Middle frontal gyrus (tissue), 1 donor: ENCODE results near the gene LCTL.

Experiments
- DNase-seq: peaks from one replicate; pipeline ENCODE4 v3.0.0-alpha.2; 2015; ENCODE audit warnings: low spot score; ENCODE audit errors: extremely low spot score

LCTL gene

GRCh38 chr15:66566963-66567531 lies 1.2 kb upstream of the LCTL start:
- no peak for DNase-seq

GRCh38 chr15:66565141-66565641 lies 607 bp downstream of the LCTL start:
- DNase-seq = no peak

GRCh38 chr15:66564136-66565041 lies 1.4 kb downstream of the LCTL start:
- no peak for DNase-seq

- no peak for DNase-seq
These were observed 2.2 kb downstream of the LCTL start for GRCh38 chr15:66563566-66564110.

- DNase-seq = no peak
These were observed 2.7 kb downstream of the LCTL start for GRCh38 chr15:66563126-66563525.

- no peak for DNase-seq
These were observed 4.8 kb downstream of the LCTL start for GRCh38 chr15:66560856-66561525.

GRCh38 chr15:66558271-66558670 lies 7.5 kb downstream of the LCTL start:
- no peak for DNase-seq

GRCh38 chr15:66555685-66556084 lies 10.1 kb downstream of the LCTL start:
- no peak for DNase-seq

GRCh38 chr15:66545255-66545654 lies 20.5 kb downstream of the LCTL start:
- DNase-seq = no peak

GRCh38 chr15:66542896-66543295 lies 22.9 kb downstream of the LCTL start:
- DNase-seq = no peak

GRCh38 chr15:66535056-66535455 lies 30.7 kb downstream of the LCTL start:
- no peak for DNase-seq

- DNase-seq = no peak
These were observed 41.0 kb downstream of the LCTL start for GRCh38 chr15:66524838-66525237.

- DNase-seq = no peak
These were observed 41.9 kb downstream of the LCTL start for GRCh38 chr15:66523926-66524325.

- no peak for DNase-seq
These were observed 49.9 kb downstream of the LCTL start for GRCh38 chr15:66515901-66516322.

GRCh38 chr15:66514586-66514985 lies 51.2 kb downstream of the LCTL start:
- DNase-seq = no peak

GRCh38 chr15:66508293-66508883 lies 57.4 kb downstream of the LCTL start:
- DNase-seq = no peak

GRCh38 chr15:66505818-66506217 lies 60.0 kb downstream of the LCTL start:
- DNase-seq = no peak

GRCh38 chr15:66505430-66505811 lies 60.4 kb downstream of the LCTL start:
- no peak for DNase-seq

GRCh38 chr15:66504563-66505429 lies 61.0 kb downstream of the LCTL start, which contains the start of the genes RPL4 and ZWILCH:
TSS of gene RPL4 (minus strand) at chr15:66504855. CDS start at chr15:66504790, 65 bp downstream.
TSS of gene ZWILCH (plus strand) at chr15:66505326. CDS start at chr15:66505339, 13 bp downstream.
- DNase-seq = peak; percentile 59
